Right atrium auricular region (tissue), 2 donors: ENCODE data around the gene NOS1. TPM values are rescaled to one million over a fixed set of nuclear protein-coding genes. Genes with fewer than 3 reads are reported as not detected.

Experiments
- DNase-seq: peaks from one replicate; pipeline ENCODE4 v3.0.0-alpha.2; 2019; ENCODE audit warnings: low spot score
- H3K27ac ChIP-seq, 2 donors: fragments of 200-600 bp; sonication (generic); 1 replicate in 1 of 2; 2 replicates in 1 of 2; pipeline ENCODE4 v1.5.1; 2016 to 2019
- H3K27me3 ChIP-seq, 2 donors: fragments of 200-600 bp; sonication (generic); one replicate each; pipeline versions ENCODE4 v1.5.1 to v1.6.0; 2017 to 2019
- H3K36me3 ChIP-seq: fragments of 200-600 bp; sonication (generic); one replicate; pipeline ENCODE4 v1.5.1; 2016
- H3K4me1 ChIP-seq, 2 donors: fragments of 200-600 bp; sonication (generic); one replicate each; pipeline versions ENCODE4 v1.5.1 to v1.6.0; 2017 to 2019
- H3K4me3 ChIP-seq, 2 donors: fragments of 200-600 bp; sonication (generic); 1 replicate in 1 of 2; 2 replicates in 1 of 2; pipeline ENCODE4 v1.5.1; 2017 to 2019; ENCODE audit warnings: mild to moderate bottlenecking in 1 of 2, moderate library complexity in 1 of 2
- H3K9me3 ChIP-seq, 2 donors: fragments of 200-600 bp; sonication (generic); one replicate each; pipeline ENCODE4 v1.5.1; 2019
- total RNA-seq, 2 donors: library from RNA; depleted of rRNA; stranded (reverse); fragments of >200 nt; gene quantifications; one replicate each; pipeline ENCODE4 v1.1.0, GENCODE V29; 2016
- TF ChIP-seq, protein P1 (sequence below), 2 donors: fragments of 200-600 bp; sonication (generic); IDR thresholded peaks; one replicate each; pipeline ENCODE4 v1.5.1; 2019; ENCODE audit warnings: antibody characterized with exemption in 2 of 2

NOS1 gene
- total RNA-seq, 2 donors from 2014 or later, result 0.04 to 0.67 TPM

DNA sequence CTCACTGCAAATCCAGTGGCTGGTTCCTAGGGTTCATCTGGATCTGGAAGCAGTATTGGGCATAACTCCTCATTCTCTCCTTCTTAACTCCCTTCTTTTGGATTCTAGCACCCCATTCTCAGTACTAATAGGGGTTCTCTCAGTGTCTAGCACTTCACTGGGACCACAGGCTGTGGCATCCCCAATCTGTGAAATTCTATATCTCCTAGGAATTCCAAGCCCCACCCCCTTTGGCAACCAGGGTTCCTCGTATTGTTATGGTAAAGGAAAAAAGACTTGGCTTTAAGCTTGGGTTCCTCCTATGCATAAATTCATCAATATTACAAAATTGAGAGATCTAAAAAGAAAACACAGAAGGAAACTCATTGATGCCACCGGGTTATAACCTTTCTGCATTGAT lies 126.2 kb downstream of the NOS1 start:
- TF ChIP-seq, protein P1, sequence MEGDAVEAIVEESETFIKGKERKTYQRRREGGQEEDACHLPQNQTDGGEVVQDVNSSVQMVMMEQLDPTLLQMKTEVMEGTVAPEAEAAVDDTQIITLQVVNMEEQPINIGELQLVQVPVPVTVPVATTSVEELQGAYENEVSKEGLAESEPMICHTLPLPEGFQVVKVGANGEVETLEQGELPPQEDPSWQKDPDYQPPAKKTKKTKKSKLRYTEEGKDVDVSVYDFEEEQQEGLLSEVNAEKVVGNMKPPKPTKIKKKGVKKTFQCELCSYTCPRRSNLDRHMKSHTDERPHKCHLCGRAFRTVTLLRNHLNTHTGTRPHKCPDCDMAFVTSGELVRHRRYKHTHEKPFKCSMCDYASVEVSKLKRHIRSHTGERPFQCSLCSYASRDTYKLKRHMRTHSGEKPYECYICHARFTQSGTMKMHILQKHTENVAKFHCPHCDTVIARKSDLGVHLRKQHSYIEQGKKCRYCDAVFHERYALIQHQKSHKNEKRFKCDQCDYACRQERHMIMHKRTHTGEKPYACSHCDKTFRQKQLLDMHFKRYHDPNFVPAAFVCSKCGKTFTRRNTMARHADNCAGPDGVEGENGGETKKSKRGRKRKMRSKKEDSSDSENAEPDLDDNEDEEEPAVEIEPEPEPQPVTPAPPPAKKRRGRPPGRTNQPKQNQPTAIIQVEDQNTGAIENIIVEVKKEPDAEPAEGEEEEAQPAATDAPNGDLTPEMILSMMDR (IDR thresholded peaks at IDR 0.05), result no peak
- no peaks in the 10 kb centered on the region for H3K27me3 ChIP-seq
- H3K27ac ChIP-seq, result no peak overlapping the region
- no peaks in the 10 kb centered on the region for H3K4me1 ChIP-seq
- no peaks in the 10 kb centered on the region for H3K9me3 ChIP-seq
- no peak for DNase-seq
- no peaks in the 10 kb centered on the region for H3K36me3 ChIP-seq
- no peak overlapping the region for H3K4me3 ChIP-seq

DNA sequence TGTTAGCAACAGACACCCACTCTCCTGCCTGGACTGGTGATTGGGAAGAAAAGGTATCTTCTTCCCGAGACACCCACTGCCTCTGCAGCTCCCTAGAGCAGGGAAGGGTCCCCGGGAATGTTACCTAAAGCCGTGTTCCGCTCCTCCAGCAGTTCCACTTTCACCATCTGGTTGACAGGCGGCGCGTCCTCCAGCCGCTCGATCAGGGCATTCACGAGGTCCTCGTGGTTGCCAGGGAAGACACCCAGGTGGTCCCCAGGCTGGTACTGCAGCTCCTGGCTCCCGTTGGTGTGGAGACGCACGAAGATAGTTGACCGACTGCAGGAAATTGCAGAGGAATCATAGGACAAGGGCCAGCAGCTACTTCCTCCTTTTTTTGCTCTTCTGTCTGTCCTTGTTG lies 127.0 kb downstream of the NOS1 start:
- Histone ChIP-seq H3K27ac (no peak overlapping the region), H3K9me3 (no peaks in the 10 kb centered on the region), H3K36me3 (no peaks in the 10 kb centered on the region), H3K4me3 (no peak overlapping the region), H3K27me3 (no peaks in the 10 kb centered on the region), H3K4me1 (no peaks in the 10 kb centered on the region)
- TF ChIP-seq, protein P1 (IDR thresholded peaks at IDR 0.05), result no peak
- no peak for DNase-seq

DNA sequence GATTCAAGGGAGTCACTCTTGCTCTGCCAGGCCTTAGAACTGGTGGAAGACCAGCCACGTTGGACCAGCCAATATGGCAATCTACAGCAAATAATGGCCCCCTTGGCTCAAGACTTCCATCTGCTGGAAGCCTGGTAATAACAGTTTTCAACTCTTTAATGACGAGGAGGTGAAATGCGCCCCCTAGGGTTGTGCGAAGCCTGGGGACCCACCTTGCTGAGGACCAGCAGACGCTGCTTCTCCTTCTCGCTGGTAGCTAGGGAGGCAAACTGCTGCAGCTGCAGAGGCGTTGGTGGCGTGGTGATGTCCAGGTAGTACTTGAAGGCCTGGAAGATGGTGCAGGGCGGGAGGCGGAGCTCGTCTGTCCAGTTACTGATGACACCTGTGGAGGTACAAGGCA lies 129.7 kb downstream of the NOS1 start:
- Histone ChIP-seq H3K27me3 (no peaks in the 10 kb centered on the region), H3K9me3 (no peaks in the 10 kb centered on the region), H3K4me1 (no peaks in the 10 kb centered on the region), H3K4me3 (no peak overlapping the region), H3K36me3 (no peaks in the 10 kb centered on the region), H3K27ac (no peak overlapping the region)
- DNase-seq, result no peak
- TF ChIP-seq, protein P1 (IDR thresholded peaks at IDR 0.05), result no peak

DNA sequence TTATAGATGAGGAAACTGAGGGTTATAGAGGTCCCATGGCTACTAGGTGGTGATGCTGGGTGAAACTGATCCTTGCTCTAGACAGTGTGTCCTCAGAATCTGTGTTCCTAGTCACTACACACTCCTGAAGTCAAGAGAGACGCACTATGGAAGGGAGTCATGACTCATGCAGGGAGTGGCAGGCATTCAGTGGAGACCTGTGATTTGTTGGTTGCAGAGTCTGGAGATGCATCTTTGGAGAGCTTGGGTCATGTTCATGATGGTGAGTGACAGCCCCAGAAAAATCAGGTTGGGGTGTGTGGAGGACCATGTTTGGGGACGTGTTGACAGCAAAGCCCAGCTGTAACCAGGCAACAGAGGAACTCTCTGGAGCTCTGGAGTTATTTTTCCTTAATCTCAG lies 133.2 kb downstream of the NOS1 start:
- Histone ChIP-seq H3K27me3 (no peaks in the 10 kb centered on the region), H3K4me1 (no peaks in the 10 kb centered on the region), H3K9me3 (no peaks in the 10 kb centered on the region)

DNA sequence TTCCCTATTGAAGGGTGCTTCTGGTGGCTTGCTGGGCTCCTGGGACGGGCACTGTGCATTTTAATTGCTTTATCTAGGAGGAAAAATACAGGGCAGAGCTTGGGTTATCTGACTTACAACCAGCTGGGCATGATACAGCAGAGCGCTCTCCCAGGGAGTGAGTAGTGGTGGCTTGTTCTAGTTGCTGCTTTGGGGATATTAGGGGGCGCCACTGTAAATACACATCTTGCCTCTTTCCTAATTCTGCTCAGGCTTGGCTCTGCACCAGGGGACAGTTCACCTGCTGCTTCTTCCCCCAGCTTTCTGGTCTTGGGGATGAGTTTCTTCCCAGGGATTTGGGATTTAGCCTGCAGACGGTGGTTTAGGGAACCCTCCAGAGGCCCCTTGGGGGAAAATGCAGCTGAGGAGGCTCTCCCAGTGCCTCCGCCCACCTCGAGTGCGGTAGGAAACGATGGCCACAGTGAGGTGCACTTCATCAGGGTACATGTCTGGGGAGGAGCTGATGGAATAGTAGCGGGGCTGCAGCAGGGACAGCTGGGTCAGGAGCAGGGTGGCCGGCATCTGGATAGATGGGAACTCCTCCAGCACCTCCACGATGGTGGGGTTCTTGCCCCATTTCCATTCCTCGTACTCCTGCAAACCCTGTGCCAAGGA lies 134.3 kb downstream of the NOS1 start:
- Histone ChIP-seq H3K36me3 (no peaks in the 10 kb centered on the region), H3K27me3 (no peaks in the 10 kb centered on the region), H3K9me3 (no peaks in the 10 kb centered on the region), H3K4me3 (no peak overlapping the region), H3K4me1 (no peaks in the 10 kb centered on the region), H3K27ac (no peak overlapping the region)
- DNase-seq, result no peak
- TF ChIP-seq, protein P1 (IDR thresholded peaks at IDR 0.05), result no peak

More for the DNA sequence above, 133.2 kb downstream of the NOS1 start:
- no peak overlapping the region for H3K27ac ChIP-seq
- H3K4me3 ChIP-seq, result no peak overlapping the region
- no peaks in the 10 kb centered on the region for H3K36me3 ChIP-seq
- no peak for DNase-seq
- TF ChIP-seq, protein P1 (IDR thresholded peaks at IDR 0.05), result no peak

DNA sequence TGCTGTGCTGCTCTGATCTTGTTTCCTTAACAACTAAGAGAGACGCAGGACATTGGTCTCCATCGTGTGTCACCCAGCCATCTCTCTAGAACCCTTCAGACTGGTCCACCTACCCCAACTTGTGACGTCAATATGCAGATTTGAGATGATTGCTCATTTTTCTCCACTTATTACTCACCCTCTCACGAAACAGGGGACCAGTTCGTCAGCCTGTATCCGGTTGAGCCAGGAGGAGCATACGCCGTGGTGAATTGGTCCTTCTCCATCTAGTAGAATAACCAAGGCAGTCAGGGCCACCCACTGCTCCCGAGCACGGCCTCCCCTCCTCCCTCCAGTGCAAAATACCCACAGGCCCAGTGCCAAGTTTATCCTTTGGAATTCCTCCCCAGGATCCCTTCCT lies 134.9 kb downstream of the NOS1 start:
- no peaks in the 10 kb centered on the region for H3K27me3 ChIP-seq
- DNase-seq, result no peak
- no peak overlapping the region for H3K4me3 ChIP-seq
- TF ChIP-seq, protein P1 (IDR thresholded peaks at IDR 0.05), result no peak
- no peaks in the 10 kb centered on the region for H3K36me3 ChIP-seq
- H3K27ac ChIP-seq, result no peak overlapping the region
- no peaks in the 10 kb centered on the region for H3K9me3 ChIP-seq
- H3K4me1 ChIP-seq, result no peaks in the 10 kb centered on the region
